K562 (cell line): Measurements from ENCODE around the gene ASF1B. TPM values are rescaled to one million over a fixed set of nuclear protein-coding genes. Genes with fewer than 3 reads are reported as not detected.
A peak's percentile ranks its signal among the peaks of the same experiment; 100 is the strongest.

ENCODE experiments used
- CBFA2T3 ChIP-seq: fragments of 450-650 bp; IDR thresholded peaks from 2 replicates; pipeline ENCODE4 v1.6.1; 2017
- CHAMP1 ChIP-seq: fragments of 450-650 bp; IDR thresholded peaks from 2 replicates; pipeline ENCODE4 v1.6.1; 2016; ENCODE audit warnings: mild to moderate bottlenecking
- CREB3L1 ChIP-seq: fragments of 450-650 bp; IDR thresholded peaks from 2 replicates; pipeline ENCODE4 v1.6.1; 2014; ENCODE audit warnings: low read depth, mild to moderate bottlenecking, moderate library complexity, borderline replicate concordance
- GABPB1 ChIP-seq: sonication (generic); formaldehyde crosslinking; IDR thresholded peaks from 2 replicates; pipeline ENCODE4 v1.8.0; 2022; ENCODE audit warnings: mild to moderate bottlenecking, missing genetic modification reagents
- MEF2A ChIP-seq: IDR thresholded peaks from 2 replicates; pipeline ENCODE4 v1.6.1; 2011; ENCODE audit warnings: low read depth, mild to moderate bottlenecking, low read length, moderate library complexity; ENCODE audit not compliant: control insufficient read depth
- MTA1 ChIP-seq: fragments of 450-650 bp; IDR thresholded peaks from 2 replicates; pipeline ENCODE4 v1.6.1; 2017; ENCODE audit warnings: borderline replicate concordance
- NRF1 ChIP-seq, 2 experiments: fragments of 450-650 bp; IDR thresholded peaks in 1 of 2; conservative IDR thresholded peaks in 1 of 2; 2 replicates each; pipeline ENCODE4 v1.6.1; 2014; ENCODE audit warnings: mild to moderate bottlenecking in 2 of 2
- PKNOX1 ChIP-seq: fragments of 450-650 bp; IDR thresholded peaks from 2 replicates; pipeline ENCODE4 v1.6.1; 2016
- TFAP4 ChIP-seq: sonication (generic); formaldehyde crosslinking; IDR thresholded peaks from 2 replicates; pipeline ENCODE4 v1.8.0; 2022; ENCODE audit warnings: missing genetic modification reagents, mild to moderate bottlenecking, moderate library complexity, borderline replicate concordance
- ZBTB33 ChIP-seq: sonication (generic); formaldehyde crosslinking; IDR thresholded peaks from 2 replicates; pipeline ENCODE4 v1.8.1; 2023; ENCODE audit warnings: mild to moderate bottlenecking, missing genetic modification reagents
- ZNF197 ChIP-seq: fragments of 200-800 bp; sonication (Bioruptor generic); IDR thresholded peaks from 2 replicates; pipeline ENCODE4 v1.6.1; 2016; ENCODE audit warnings: low read depth, missing genetic modification characterization, missing compliant biosample characterization
- ZNF609 ChIP-seq: sonication (generic); formaldehyde crosslinking; IDR thresholded peaks from 2 replicates; pipeline ENCODE4 v1.8.1; 2023; ENCODE audit warnings: missing genetic modification reagents, mild to moderate bottlenecking, borderline replicate concordance
- polyA plus RNA-seq, 8 experiments: library from polyadenylated mRNA; depleted of rRNA in 4 of 8; stranded (reverse) in 5 of 8; unstranded in 3 of 8; fragments of >200 nt; fragmentation: Nextera tagmentation in 2 of 8; fragmentation: Illumina TruSeq in 1 of 8; extraction: Ambion mirVana in 2 of 8; extraction: Trizol in 1 of 8; gene quantifications; 2 replicates each; pipeline versions ENCODE4 v1.2.1 to v1.2.3, GENCODE V29; 2011 to 2014; ENCODE audit warnings: inconsistent platforms in 1 of 8, missing spikeins in 1 of 8
- total RNA-seq, 7 experiments: library from RNA; depleted of rRNA in 6 of 7; stranded (reverse); fragments of >200 nt in 6 of 7; fragmentation: Illumina TruSeq in 2 of 7; extraction: Trizol in 2 of 7; gene quantifications; 2 replicates each; pipeline versions ENCODE4 v1.2.1 to v1.2.3, GENCODE V29; 2011 to 2021; ENCODE audit warnings: low replicate concordance in 1 of 7

ASF1B gene
- total and polyA plus RNA-seq, 9 of the 15 experiments (the other 6 are each of a cell fraction or from before 2014, with no cell fraction given), result 6.0 to 69.4 (median 53.3) TPM

- TF ChIP-seq ZBTB33 (CRISPR knock-in tag) (peak; percentile 93), PKNOX1 (peak; percentile 80), CBFA2T3 (peak; percentile 96), MEF2A (no peak), TFAP4 (CRISPR knock-in tag) (peak; percentile 71), MTA1 (peak; percentile 83), ZNF197 (CRISPR knock-in tag) (0 out of 2 replicates have a peak, but pooled peaks have one; percentile 44), ZNF609 (CRISPR knock-in tag) (peak; percentile 77; the same call in 1 of the 2 replicates), GABPB1 (CRISPR knock-in tag) (peak; percentile 23; the same call in 1 of the 2 replicates), CHAMP1 (no peak; the same call in 1 of the 2 replicates), CREB3L1 (no peak), NRF1 (conservative IDR thresholded peaks at IDR 0.05 in 1 of 2, IDR thresholded peaks at IDR 0.05 in 1 of 2) (no peak)
Measured at GRCh38 chr19:14142262-14143190, 6.1 kb upstream of the ASF1B start (continued).
